ENCODE results near the gene UQCC3.

The UQCC3 gene

GRCh38 chr11:62677714-62678113, 6.2 kb downstream of the UQCC3 start:
- Histone ChIP-seq H3K27ac (peak overlapping the region; percentile 86 to 93), H3K36me3 (peaks cover 19 to 41% (median 21%) of the 10 kb centered on the region in 3 donors), H3K9me3 (no peaks in the 10 kb centered on the region), H3K4me3 (peak overlapping the region; percentile 91 to 97), H3K27me3 (no peaks in the 10 kb centered on the region), H3K4me1 (peaks cover 0 to 41% (median 26%) of the 10 kb centered on the region in 4 donors)
- no peak for DNase-seq
- no peak for TF ChIP-seq CTCF (IDR thresholded peaks at IDR 0.05)
- intact Hi-C loops (cut with DNase I; ENCODE audit: low total_unique reads), result no loop called here

- DNase-seq, result peak in 1 of 2 donors; percentile 67
- Histone ChIP-seq H3K9me3 (no peaks in the 10 kb centered on the region), H3K27ac (peak overlapping the region; percentile 86 to 93), H3K4me1 (peaks cover 0 to 34% (median 20%) of the 10 kb centered on the region in 4 donors), H3K4me3 (peak overlapping the region; percentile 91 to 97), H3K27me3 (no peaks in the 10 kb centered on the region), H3K36me3 (peaks cover 19 to 41% (median 21%) of the 10 kb centered on the region in 3 donors)
- intact Hi-C loops (cut with DNase I; ENCODE audit: low total_unique reads), result no loop called here
- no peak for TF ChIP-seq CTCF (IDR thresholded peaks at IDR 0.05)
Observed at GRCh38 chr11:62678433-62678769, 6.9 kb downstream of the UQCC3 start.

GRCh38 chr11:62678770-62679696, 7.6 kb downstream of the UQCC3 start, which contains the start of gene UBXN1:
UBXN1 (minus strand) TSS chr11:62679073; CDS start chr11:62678923, 150 bp downstream.
- H3K27ac ChIP-seq, result peak within 1 kb of the TSS; percentile 86 to 93
- H3K27me3 ChIP-seq, result no peaks in the 10 kb centered on the region
- peak within 1 kb of the TSS; percentile 91 to 97 for H3K4me3 ChIP-seq
- H3K36me3 ChIP-seq, result peaks cover 14 to 37% (median 21%) of the 10 kb centered on the region in 3 donors
- no peaks in the 10 kb centered on the region for H3K9me3 ChIP-seq
- no peak for TF ChIP-seq CTCF (IDR thresholded peaks at IDR 0.05)
- H3K4me1 ChIP-seq, result peaks cover 0 to 30% (median 20%) of the 10 kb centered on the region in 4 donors
- DNase-seq, result peak; percentile 93 to 94
- intact Hi-C loops (cut with DNase I; ENCODE audit: low total_unique reads), result no loop called here

- TF ChIP-seq CTCF (IDR thresholded peaks at IDR 0.05), result peak; percentile 39 to 45
- no peaks in the 10 kb centered on the region for H3K27me3 ChIP-seq
- peak in 1 of 2 donors; percentile 56 for DNase-seq
- intact Hi-C loops (cut with DNase I; ENCODE audit: low total_unique reads), result no loop called here
- peaks cover 0 to 29% (median 20%) of the 10 kb centered on the region in 4 donors for H3K4me1 ChIP-seq
- peaks cover 13 to 22% (median 21%) of the 10 kb centered on the region in 3 donors for H3K36me3 ChIP-seq
- peak overlapping the region in 1 of 2 donors; percentile 6 for H3K27ac ChIP-seq
- no peak overlapping the region for H3K4me3 ChIP-seq
- H3K9me3 ChIP-seq, result no peaks in the 10 kb centered on the region
Observed at GRCh38 chr11:62680825-62681240, 9.4 kb downstream of the UQCC3 start.

- intact Hi-C loops (cut with DNase I; ENCODE audit: low total_unique reads), result no loop called here
- no peaks in the 10 kb centered on the region for H3K9me3 ChIP-seq
- DNase-seq, result no peak
- peaks cover 5% of the 10 kb centered on the region in 3 donors for H3K36me3 ChIP-seq
- H3K27me3 ChIP-seq, result peaks cover 0 to 8% of the 10 kb centered on the region in 2 donors
- no peak overlapping the region for H3K27ac ChIP-seq
- peaks cover 0 to 19% (median 14%) of the 10 kb centered on the region in 4 donors for H3K4me1 ChIP-seq
- H3K4me3 ChIP-seq, result no peak overlapping the region
- TF ChIP-seq CTCF (IDR thresholded peaks at IDR 0.05), result no peak
Observed at GRCh38 chr11:62682518-62682917, 11.0 kb downstream of the UQCC3 start.

Data from tibial artery (tissue), 4 donors.